Type B pancreatic cell (in vitro differentiated cells): ENCODE data around the gene ANKRD18B. TPM values are rescaled to one million over a fixed set of nuclear protein-coding genes. Genes with fewer than 3 reads are reported as not detected.
A peak's percentile ranks its signal among the peaks of the same experiment; 100 is the strongest.
"Not testable (repeated sequence)": the region's sequence is repeated elsewhere in the genome, so short reads cannot be mapped to it uniquely, and the experiment has no call there.

Experiments
- DNase-seq: peaks from one replicate; pipeline ENCODE4 v3.0.0; 2021; ENCODE audit warnings: mixed read lengths; ENCODE audit not compliant: unreplicated experiment; ENCODE audit errors: extremely low spot score
- H3K27ac Mint-ChIP-seq: 2 replicates; pipeline ENCODE4 v1.8.0; 2021; ENCODE audit warnings: mild to moderate bottlenecking, mixed read lengths
- H3K27me3 Mint-ChIP-seq: 2 replicates; pipeline ENCODE4 v1.8.0; 2021; ENCODE audit warnings: mixed read lengths
- H3K36me3 Mint-ChIP-seq: 2 replicates; pipeline ENCODE4 v1.8.0; 2021; ENCODE audit warnings: mixed read lengths
- H3K4me1 Mint-ChIP-seq: one replicate; pipeline ENCODE4 v1.8.0; 2021; ENCODE audit warnings: mixed read lengths; ENCODE audit not compliant: unreplicated experiment
- H3K4me3 Mint-ChIP-seq: 2 replicates; pipeline ENCODE4 v1.8.0; 2021; ENCODE audit warnings: mild to moderate bottlenecking, mixed read lengths
- H3K9me3 Mint-ChIP-seq: 2 replicates; pipeline ENCODE4 v1.8.0; 2021; ENCODE audit warnings: mixed read lengths
- CTCF ChIP-seq: fragments of 200-600 bp; sonication (generic); conservative IDR thresholded peaks from 2 replicates; pipeline ENCODE4 v1.5.0; 2021; ENCODE audit warnings: antibody characterized with exemption, mild to moderate bottlenecking
- total RNA-seq: library from RNA; stranded (reverse); gene quantifications from 2 replicates; pipeline ENCODE4 v1.2.1, GENCODE V29; 2021; ENCODE audit warnings: low replicate concordance

Gene ANKRD18B
- total RNA-seq, 1 donor from 2014 or later: 10.3 TPM

- no peaks in the 10 kb centered on the region for H3K36me3 Mint-ChIP-seq
Observed at GRCh38 chr9:33517373-33517772, 6.7 kb upstream of the ANKRD18B start.

GRCh38 chr9:33517934-33518577 is 6.0 kb upstream of the ANKRD18B start:
- H3K9me3 Mint-ChIP-seq, H3K27me3 Mint-ChIP-seq, H3K4me3 Mint-ChIP-seq, H3K27ac Mint-ChIP-seq, DNase-seq, H3K4me1 Mint-ChIP-seq, H3K36me3 Mint-ChIP-seq: not testable (repeated sequence)

More at GRCh38 chr9:33517373-33517772, 6.7 kb upstream of the ANKRD18B start:
- peak; percentile 79 for TF ChIP-seq CTCF
- H3K4me3 Mint-ChIP-seq: no peak overlapping the region
- H3K27me3 Mint-ChIP-seq: peaks cover 3% of the 10 kb centered on the region
- no peak overlapping the region for H3K27ac Mint-ChIP-seq
- DNase-seq: no peak
- H3K9me3 Mint-ChIP-seq: no peaks in the 10 kb centered on the region
- peaks cover 4% of the 10 kb centered on the region for H3K4me1 Mint-ChIP-seq

- H3K36me3 Mint-ChIP-seq, H3K4me1 Mint-ChIP-seq, H3K4me3 Mint-ChIP-seq, DNase-seq, H3K27ac Mint-ChIP-seq, H3K9me3 Mint-ChIP-seq: not testable (repeated sequence)
- H3K27me3 Mint-ChIP-seq: peaks cover 25% of the 10 kb centered on the region
Observed at GRCh38 chr9:33521861-33522260, 2.2 kb upstream of the ANKRD18B start.

- Mint-ChIP-seq H3K4me3 (peak overlapping the region; percentile 94), H3K27me3 (peaks cover 27% of the 10 kb centered on the region), H3K27ac (peak overlapping the region; percentile 74), H3K36me3 (no peaks in the 10 kb centered on the region), H3K9me3 (no peaks in the 10 kb centered on the region), H3K4me1 (no peaks in the 10 kb centered on the region)
- DNase-seq: peak; percentile 72
- no peak for TF ChIP-seq CTCF
Observed at GRCh38 chr9:33524306-33524947, 376 bp downstream of the ANKRD18B start.

- H3K36me3 Mint-ChIP-seq, H3K9me3 Mint-ChIP-seq: not testable (repeated sequence)
Observed at GRCh38 chr9:33528069-33528468, 4.0 kb downstream of the ANKRD18B start.

GRCh38 chr9:33533958-33534357 is 9.9 kb downstream of the ANKRD18B start:
- not testable (repeated sequence) for H3K4me3 Mint-ChIP-seq, H3K4me1 Mint-ChIP-seq, DNase-seq, H3K27ac Mint-ChIP-seq, H3K36me3 Mint-ChIP-seq, H3K9me3 Mint-ChIP-seq, H3K27me3 Mint-ChIP-seq

More at GRCh38 chr9:33528069-33528468, 4.0 kb downstream of the ANKRD18B start:
- not testable (repeated sequence) for H3K4me3 Mint-ChIP-seq, DNase-seq, H3K27ac Mint-ChIP-seq, H3K4me1 Mint-ChIP-seq
- peaks cover 25% of the 10 kb centered on the region for H3K27me3 Mint-ChIP-seq

GRCh38 chr9:33535541-33535940 is 11.5 kb downstream of the ANKRD18B start:
- H3K36me3 Mint-ChIP-seq: no peaks in the 10 kb centered on the region
- no peak overlapping the region for H3K4me3 Mint-ChIP-seq
- H3K4me1 Mint-ChIP-seq: no peaks in the 10 kb centered on the region
- H3K9me3 Mint-ChIP-seq: no peaks in the 10 kb centered on the region
- no peak for DNase-seq
- TF ChIP-seq CTCF: no peak
- no peak overlapping the region for H3K27ac Mint-ChIP-seq
- no peaks in the 10 kb centered on the region for H3K27me3 Mint-ChIP-seq

GRCh38 chr9:33543463-33543862 is 19.4 kb downstream of the ANKRD18B start:
- not testable (repeated sequence) for DNase-seq, H3K27ac Mint-ChIP-seq, H3K4me1 Mint-ChIP-seq, H3K9me3 Mint-ChIP-seq, H3K4me3 Mint-ChIP-seq, H3K27me3 Mint-ChIP-seq, H3K36me3 Mint-ChIP-seq

- not testable (repeated sequence) for H3K4me3 Mint-ChIP-seq, H3K27me3 Mint-ChIP-seq, H3K4me1 Mint-ChIP-seq, H3K27ac Mint-ChIP-seq, H3K36me3 Mint-ChIP-seq, H3K9me3 Mint-ChIP-seq, DNase-seq
Observed at GRCh38 chr9:33545715-33546114, 21.7 kb downstream of the ANKRD18B start.

GRCh38 chr9:33548816-33549215 is 24.8 kb downstream of the ANKRD18B start:
- not testable (repeated sequence) for H3K4me1 Mint-ChIP-seq, H3K36me3 Mint-ChIP-seq, DNase-seq, H3K27ac Mint-ChIP-seq, H3K4me3 Mint-ChIP-seq, H3K9me3 Mint-ChIP-seq, H3K27me3 Mint-ChIP-seq

- H3K4me1 Mint-ChIP-seq, DNase-seq, H3K36me3 Mint-ChIP-seq, H3K27me3 Mint-ChIP-seq, H3K9me3 Mint-ChIP-seq, H3K4me3 Mint-ChIP-seq: not testable (repeated sequence)
- H3K27ac Mint-ChIP-seq: peak overlapping the region; percentile 43
Observed at GRCh38 chr9:33549418-33549817, 25.4 kb downstream of the ANKRD18B start.
